ENCODE measurements around the gene CDC42BPG. TPM values are rescaled to one million over a fixed set of nuclear protein-coding genes. Genes with fewer than 3 reads are reported as not detected.
"Not testable (repeated sequence)": the region's sequence is repeated elsewhere in the genome, so short reads cannot be mapped to it uniquely, and the experiment has no call there.

Gene CDC42BPG
- total and polyA plus RNA-seq, 9 of the 15 experiments (the other 6 are each of a cell fraction or from before 2014, with no cell fraction given): 0.04 to 8.8 (median 2.1) TPM

- 0 out of 4 replicates have a peak, but pooled peaks of 1 of the 2 experiments have one; percentile 15 for TF ChIP-seq TRIM24 (IDR thresholded peaks at IDR 0.05)
Measured at GRCh38 chr11:64846998-64847666, 2.7 kb upstream of the CDC42BPG start (continued).

- H3K27me3 ChIP-seq (ENCODE audit: control insufficient read depth in 2 of 2, insufficient read depth in 2 of 2, low read length in 2 of 2); H3K9me1 ChIP-seq (ENCODE audit: control insufficient read depth, insufficient read depth, low read length); DNase-seq (ENCODE audit: extremely low read depth in 1 of 4, low spot score in 3 of 4); BruUV-seq (replicated peaks); H3K36me3 ChIP-seq (ENCODE audit: control insufficient read depth, insufficient read depth, low read length); H2AFZ ChIP-seq (ENCODE audit: low read depth, low read length); H3K27ac ChIP-seq (ENCODE audit: extremely low read depth, low read depth, low read length); ATAC-seq; H3K4me2 ChIP-seq (ENCODE audit: insufficient read depth, low read length); H3K4me3 ChIP-seq; H4K20me1 ChIP-seq (replicated peaks; ENCODE audit: control insufficient read depth, insufficient read depth, low read length); FAIRE-seq; H3K9ac ChIP-seq (ENCODE audit: insufficient read depth in 1 of 2, low read depth in 2 of 2, low read length in 2 of 2); H3K9me3 ChIP-seq (replicated peaks; ENCODE audit: control insufficient read depth, insufficient read depth, low read depth, low read length): not testable (repeated sequence)
- TF ChIP-seq BCOR (IDR thresholded peaks at IDR 0.05) (peak; percentile 36; the same call in 1 of the 2 replicates), KDM1A (IDR thresholded peaks at IDR 0.05) (peak in 1 of 2 experiments; percentile 12; a peak in 1 of 4 replicates), CEBPB (tag; IDR thresholded peaks at IDR 0.05) (0 out of 2 replicates have a peak, but pooled peaks have one; percentile 4)
- ChIA-PET CTCF (ENCODE audit: low intra/inter-chr PET ratio) (interaction anchor here (1.1 to 3.7 kb wide), 2 partner anchors 48 to 169 kb away, joined by 6 to 39 read pairs; partner anchors contain the start of gene ARL2), POLR2A (interaction anchor here (0.6 to 4.4 kb wide), 8 partner anchors 10 to 272 kb away, joined by 3 to 26 read pairs (median 4); partner anchors contain the start of genes EHD1 and ZNHIT2)
- in situ Hi-C loops (cut with MboI): loop anchor here (5.0 kb wide), 2 partner anchors 47 to 152 kb away; partner anchors contain the start of gene BATF2
- intact Hi-C loops (cut with micrococcal nuclease): loop anchor here (5.0 to 10.0 kb wide), 2 partner anchors 267 to 409 kb away; partner anchors contain the start of gene TM7SF2
- peaks cover 23% of the 10 kb centered on the region; the same call in 2 of the 3 replicates for H3K79me2 ChIP-seq (ENCODE audit: control insufficient read depth, insufficient read depth, low read length)
- 89% methylated on average over 7 of the region's 8 CpGs for WGBS (ENCODE audit: insufficient coverage, low coverage, missing lambda C conversion rate)
- H3K4me1 ChIP-seq (replicated peaks in 1 of 2; ENCODE audit: control insufficient read depth in 2 of 2, insufficient read depth in 2 of 2, low read length in 2 of 2): peaks cover 46 to 77% of the 10 kb centered on the region in 2 experiments
Measured at GRCh38 chr11:64845776-64846129, 1.3 kb upstream of the CDC42BPG start.

Measured in K562 (cell line).